GM18861 (cell line): Measurements from ENCODE around the gene GLIS1.
A peak's percentile ranks its signal among the peaks of the same experiment; 100 is the strongest.
"Not testable (repeated sequence)": the region's sequence is repeated elsewhere in the genome, so short reads cannot be mapped to it uniquely, and the experiment has no call there.

Experiments used
- ATAC-seq: cut with Tn5 transposase; IDR thresholded peaks from one replicate; pipeline ENCODE4 v1.9.1; 2021; ENCODE audit not compliant: unreplicated experiment

The GLIS1 gene

DNA sequence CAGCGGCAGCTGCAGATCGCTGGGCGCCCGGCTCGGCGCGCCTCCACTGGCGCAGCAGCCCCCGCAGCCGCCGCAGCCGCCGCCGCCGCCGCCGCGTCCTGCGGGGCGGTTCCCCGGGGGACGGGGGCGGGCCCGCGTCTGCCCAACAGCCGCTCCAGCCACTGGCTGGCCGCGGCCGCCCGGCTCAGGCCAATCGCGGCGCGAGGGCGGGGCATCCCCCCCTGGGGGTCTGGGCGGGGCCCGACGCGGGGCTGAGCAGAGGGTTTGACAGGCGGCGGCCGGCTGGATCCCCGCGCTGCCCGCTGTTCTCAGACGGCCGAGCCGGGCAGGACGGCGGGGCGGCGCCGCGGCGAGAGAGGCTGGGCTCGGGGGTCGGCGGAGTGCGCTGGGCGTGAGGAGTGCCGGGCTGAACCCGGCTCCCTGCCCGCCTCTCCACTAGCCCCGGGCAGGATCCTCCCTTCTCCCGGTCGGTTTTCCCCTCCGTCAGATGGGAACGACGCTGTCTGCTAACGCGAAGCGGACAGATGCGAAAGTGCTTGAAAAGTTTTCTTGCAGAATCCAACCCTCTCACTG lies at the start of gene GLIS1:
GLIS1 (minus strand) TSS at position 56 of the 573 bp plus-strand sequence. CDS start 1,100 bp downstream, outside the sequence.
- ATAC-seq: peak; percentile 84

DNA sequence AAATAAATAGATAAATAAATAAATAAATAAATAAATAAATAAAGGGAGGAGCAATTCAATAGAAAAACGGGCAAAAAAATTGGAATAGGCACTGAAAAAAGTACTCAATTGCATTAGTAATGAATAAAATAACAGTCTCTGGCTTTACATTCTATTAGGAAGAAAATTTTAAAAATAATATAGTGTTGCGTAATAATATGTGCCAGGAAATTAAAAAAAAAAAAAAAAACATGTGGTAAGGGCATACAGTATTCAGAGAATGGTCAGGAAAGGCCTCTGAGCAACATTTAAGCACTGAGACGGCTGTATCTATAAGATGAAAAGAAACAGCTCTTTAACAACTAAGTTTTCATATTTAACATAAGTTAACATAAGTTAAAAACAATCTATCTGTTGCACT lies 48.7 kb upstream of the GLIS1 start:
- ATAC-seq: no peak

DNA sequence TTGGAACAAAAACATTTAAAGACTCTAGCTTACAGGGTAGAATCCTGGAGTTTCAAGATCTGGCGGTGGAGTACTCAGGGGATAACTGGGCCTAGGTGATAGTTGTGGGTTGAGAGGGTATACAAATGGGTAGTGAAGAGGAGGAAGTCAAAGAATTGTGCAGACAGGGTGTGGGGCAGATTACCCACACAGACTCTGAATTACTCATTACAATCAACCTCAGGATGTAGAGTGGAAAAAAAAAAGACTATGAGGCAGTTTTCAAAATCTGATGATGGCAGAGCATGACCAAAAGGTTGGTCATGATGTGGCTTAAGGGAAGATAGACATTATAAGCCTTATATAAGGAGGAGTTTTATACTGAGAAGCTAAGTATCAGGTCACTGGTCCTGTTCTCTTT lies 44.1 kb upstream of the GLIS1 start:
- no peak for ATAC-seq

DNA sequence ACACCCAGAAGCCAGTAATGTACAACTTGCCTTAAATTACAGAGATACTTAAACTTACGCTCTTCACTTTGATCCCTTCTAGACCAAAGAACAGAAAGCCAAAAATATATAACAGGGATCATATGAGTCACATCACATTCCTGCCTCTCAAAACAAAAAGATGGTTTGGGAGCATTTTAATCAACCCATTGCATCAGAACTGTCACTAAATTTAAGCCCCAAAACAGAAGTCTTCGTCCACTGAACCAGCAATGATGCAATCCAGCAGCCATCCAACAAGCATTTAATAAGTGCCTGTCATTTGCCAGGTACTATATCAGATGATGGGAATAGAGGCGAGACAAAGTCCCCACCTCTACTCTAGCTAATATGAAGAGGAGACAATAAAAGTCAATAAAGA lies 42.7 kb upstream of the GLIS1 start:
- ATAC-seq: no peak

DNA sequence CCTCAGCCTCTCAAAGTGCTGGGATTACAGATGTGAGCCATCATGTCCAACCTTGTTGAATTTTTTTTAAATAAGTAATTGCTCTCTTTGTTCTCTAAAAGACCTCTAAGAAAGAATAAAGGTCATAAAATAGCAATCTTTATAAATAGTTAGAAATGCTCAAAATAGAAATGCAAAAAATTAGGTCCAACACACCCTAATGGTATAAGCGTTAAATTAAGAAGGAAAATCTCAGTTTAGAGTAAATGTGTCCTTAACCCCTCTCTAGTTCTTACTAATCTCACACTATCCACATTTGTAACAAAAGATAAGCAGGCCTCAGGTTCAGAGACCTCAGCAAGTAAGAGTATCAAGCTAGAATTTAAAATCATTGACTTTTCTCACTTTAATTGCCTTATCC lies 38.3 kb upstream of the GLIS1 start:
- no peak for ATAC-seq

DNA sequence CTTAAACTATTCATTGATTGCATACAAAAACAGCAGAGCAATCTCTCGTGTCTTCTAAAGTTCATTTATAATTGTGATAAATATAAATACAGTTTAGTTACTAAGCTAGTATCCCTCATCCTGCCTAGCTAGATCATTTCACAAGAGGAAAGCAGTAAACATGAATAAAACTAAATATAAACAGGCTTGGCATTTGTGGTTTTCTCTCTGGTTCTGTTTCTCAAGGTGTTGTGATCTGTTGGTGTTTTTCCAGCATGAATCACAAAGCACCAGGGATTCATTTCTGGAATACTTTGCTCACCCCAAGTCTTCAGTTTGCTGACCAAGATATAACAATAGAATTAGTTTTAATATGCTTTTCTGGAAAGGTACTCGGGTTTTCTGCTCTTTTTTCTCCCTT lies 32.7 kb upstream of the GLIS1 start:
- ATAC-seq: no peak

DNA sequence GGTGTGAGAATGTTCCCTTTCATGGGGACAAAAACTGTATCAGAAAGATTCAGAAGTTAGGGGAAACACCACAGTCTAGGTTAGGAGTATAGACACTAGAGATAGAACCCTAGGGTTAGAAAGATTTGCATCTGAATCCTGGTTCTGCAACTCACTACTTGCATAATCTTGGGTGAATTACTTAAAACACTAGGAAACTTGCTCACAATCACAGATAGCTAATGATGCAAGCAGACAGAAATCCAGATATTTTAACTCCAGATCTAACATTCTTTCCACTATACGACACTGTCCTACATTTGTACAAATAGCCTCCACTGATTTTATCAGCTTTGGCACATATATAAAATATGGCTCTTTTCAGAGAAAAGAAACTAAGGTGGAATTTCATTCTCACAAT lies 30.8 kb upstream of the GLIS1 start:
- ATAC-seq: no peak

DNA sequence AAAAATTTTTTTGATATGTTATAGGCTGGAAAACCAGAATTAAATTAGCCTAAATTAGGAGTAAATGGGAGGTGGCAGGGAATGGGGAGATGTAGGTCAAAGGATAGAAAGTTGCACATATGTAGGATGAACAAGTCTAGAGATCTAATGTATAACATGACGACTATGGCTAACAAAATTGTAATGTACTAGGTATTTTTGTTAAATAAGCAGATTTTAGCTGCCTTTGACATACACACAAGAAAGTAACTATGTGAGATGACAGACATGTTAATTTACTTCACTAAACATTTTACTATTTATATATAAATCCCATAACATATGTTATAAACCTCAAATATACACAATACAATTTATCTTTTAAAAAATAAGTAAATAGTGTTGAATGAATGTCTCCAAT lies 30.2 kb upstream of the GLIS1 start:
- no peak for ATAC-seq

DNA sequence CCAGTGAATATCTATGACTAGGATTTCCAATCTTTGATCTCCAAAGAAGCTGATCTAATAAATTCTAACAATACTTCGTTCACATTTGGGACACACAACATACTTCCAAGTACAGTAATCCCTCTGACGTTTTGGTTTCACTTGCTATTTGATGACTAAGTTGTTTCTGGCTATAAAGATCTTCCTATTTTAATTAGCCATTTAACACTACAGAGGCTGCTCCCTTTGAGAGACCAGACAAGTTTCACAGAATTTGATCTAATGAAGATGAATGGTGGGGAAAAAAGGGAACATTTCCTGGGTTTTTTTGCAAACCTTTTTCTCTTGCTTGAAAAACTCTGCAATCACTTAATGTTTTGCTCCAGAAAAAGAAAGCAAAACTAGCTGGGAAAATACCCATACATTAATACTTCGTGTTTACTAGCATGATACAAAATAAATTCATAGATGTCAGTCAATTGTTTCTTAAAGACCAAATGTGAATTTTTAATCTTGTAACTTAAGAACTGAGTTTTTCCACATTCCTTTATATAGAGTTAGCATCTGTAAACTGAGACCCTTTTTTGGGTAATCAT lies 28.0 kb upstream of the GLIS1 start:
- no peak for ATAC-seq

DNA sequence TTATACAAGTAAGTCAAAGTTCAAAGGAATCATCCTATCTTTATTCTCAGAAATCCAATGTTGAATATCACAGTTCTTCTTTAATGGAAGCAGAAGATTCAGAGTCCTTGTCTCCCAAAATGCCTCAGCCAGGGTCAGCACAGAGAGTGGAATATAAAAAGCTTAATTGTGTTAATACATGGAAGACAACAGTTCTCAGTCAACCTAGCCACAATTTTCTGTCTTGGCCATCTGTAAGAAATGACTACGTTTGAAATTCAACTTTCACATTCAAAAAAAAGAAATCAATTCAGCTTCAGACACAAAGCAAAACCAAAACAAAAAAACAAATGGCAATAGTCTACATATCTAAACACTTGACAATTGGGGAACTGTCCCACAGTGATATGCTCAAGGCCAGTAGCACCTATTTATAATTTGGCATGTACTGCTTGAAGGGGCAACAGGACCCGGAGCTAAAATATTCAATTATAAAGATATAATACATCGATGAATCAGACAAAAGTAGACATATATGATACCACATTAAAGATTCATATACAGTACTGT lies 27.3 kb upstream of the GLIS1 start:
- ATAC-seq: no peak

DNA sequence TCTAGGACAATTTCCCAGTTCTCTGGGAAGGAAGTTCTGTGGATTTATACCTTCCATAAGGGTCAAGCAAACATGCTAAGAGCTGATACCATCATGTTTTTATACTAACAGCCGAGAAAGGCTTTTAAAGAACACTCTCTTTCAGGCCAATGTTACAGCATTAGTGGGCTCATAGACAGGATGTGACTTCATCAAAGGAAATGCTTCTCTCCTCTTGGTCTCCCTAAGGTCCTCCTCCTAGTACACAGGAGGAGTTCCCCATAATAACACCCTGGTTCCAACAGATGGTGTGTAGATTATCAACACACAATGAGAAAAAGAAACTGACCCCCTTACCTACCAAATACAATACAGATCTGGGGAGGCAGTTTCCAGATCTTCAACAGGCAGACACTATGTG lies 26.7 kb upstream of the GLIS1 start:
- no peak for ATAC-seq

DNA sequence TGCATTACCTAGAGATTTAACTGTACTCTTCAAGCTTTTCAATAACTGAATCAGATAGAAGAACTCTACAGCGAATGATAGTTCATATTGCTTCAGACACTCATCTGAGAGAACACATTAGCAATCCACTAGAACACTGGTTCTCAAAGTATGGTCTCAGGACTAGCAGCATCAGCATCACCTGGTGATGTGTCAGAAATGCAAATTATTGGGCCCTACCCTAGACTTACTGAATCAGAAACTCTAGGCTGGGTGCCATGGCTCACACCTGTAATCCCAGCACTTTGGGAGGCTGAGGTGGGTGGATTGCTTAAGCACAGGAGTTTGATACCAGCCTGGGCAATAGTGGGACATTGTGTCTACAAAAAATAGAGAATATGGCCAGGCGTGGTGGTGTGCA lies 24.9 kb upstream of the GLIS1 start:
- no peak for ATAC-seq

DNA sequence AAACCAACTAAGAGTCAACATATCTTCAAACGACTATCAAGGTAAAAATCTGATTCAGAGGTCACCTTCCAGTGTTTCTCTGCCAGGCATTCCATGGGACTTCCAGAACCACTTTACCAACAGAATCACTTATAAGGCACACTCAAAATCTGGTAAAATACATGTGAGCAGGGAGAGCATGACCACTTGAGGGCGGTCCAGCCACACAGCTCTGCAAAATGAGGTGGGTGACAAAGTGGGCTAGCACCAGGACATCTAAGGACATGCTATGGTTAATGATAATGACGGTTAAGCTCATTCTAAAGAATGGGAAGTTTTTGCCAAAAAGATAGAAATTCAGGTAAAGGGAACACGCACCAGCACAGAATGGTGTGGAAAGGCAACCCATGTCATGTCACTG lies 24.5 kb upstream of the GLIS1 start:
- ATAC-seq: no peak

DNA sequence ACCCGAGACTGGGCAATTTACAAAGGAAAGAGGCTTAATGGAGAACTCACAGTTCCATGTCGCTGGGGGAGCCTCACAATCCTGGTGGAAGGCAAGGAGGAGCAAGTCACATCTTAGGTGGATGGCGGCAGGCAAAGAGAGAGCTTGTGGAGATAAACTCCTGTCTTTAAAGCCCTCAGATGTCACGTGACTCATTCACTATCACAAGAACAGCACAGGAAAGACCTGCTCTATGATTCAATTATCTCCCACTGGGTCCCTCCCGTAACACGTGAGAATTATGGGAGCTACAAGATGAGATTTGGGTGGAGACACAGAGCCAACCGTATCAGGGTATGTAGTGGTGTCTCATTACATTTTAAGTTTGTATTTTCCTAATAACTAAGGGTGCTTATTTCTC lies 21.5 kb upstream of the GLIS1 start:
- not testable (repeated sequence) for ATAC-seq

DNA sequence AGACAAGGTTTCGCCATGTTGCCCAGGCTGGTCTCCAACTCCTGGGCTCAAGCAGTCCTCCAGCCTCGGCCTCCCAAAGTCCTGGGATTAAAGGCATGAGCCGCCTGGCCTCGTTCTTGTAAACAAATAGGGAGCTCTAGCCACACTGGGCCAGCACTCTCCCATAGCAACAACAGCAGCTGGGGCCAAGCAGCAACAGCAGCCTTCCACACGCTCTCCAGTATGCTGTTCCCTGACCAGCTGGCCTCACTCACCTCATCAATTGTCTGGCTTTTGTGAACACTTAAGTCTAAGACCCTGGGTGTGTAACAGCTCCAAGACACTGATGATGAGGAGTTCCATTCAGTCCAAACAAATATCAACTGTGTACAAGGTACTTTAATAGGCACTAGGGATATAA lies 16.9 kb upstream of the GLIS1 start:
- ATAC-seq: no peak

DNA sequence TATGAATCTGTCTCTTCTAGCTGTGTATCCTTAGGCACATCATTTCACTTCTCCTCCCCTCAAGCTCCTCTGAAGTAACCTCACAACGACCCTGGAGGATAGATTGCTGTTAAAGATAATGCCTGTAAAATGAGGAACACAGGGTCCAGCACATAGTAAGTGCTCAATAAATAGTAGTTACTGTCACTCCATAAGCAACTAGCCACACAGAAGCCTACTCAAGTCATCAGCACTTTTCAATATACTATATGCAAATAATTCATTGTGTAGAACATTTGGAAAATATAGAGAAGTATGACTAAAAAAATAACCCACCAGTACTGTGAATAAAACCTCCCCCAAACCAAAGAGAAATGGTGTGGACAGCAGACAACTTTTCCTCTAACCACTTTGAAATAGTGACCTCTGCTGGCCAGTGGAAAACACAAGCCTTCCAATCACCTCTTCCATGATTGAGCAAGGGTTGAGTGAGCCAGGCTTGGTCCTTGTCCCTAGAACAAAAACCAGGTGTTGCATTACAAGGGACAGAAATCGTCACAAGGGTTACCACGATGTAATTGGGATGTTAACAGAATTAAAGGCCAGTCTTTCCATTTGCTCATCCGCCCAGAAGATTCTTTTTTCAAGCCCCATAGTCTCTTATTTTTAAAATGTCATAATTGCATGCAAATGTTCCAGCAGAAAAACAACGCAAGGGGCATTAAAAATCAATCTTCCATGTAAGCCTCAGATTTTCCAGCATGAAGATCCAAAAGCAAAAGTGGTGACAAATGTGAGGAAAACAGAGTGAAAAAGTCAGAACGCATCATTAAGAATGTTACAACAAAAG lies 15.7 kb upstream of the GLIS1 start:
- ATAC-seq: no peak

DNA sequence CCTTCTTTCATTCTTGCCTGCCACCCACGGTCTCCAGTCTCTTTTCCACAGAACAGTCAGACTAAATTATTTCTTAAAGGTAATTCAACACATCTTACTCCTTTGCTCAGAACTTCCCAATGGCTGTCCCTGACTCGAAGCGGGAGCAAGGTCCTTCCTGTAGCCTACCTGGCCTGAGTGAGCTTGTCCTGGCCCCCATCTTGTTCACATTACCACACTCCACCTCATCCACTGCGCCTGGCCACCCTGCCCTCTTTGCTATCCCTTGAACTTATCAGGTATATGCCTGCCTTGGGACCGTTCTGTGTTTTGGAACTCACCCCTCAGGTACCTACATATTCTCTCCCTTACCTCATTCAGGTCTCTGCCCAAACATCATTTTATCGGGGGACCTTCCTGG lies 13.3 kb upstream of the GLIS1 start:
- ATAC-seq: no peak

DNA sequence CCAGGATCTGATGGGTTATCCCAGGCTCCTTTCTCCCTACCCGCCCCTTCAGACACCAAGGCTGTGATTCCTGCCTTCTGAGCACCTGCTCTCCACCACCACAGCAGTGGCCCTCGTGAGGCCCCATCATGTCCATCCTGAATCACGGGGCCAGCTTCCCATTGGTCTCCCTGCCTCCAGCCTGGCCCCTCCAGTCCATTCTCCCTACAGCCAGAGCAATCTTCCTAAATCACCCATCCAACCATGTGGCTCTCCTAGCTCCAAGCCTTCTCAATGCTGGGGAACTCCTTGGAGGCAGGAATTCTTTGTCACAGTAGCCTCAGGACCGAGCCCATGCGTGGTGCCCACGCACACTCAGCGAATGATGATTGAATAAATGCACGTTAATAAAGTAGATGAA lies 8.9 kb upstream of the GLIS1 start:
- no peak for ATAC-seq

DNA sequence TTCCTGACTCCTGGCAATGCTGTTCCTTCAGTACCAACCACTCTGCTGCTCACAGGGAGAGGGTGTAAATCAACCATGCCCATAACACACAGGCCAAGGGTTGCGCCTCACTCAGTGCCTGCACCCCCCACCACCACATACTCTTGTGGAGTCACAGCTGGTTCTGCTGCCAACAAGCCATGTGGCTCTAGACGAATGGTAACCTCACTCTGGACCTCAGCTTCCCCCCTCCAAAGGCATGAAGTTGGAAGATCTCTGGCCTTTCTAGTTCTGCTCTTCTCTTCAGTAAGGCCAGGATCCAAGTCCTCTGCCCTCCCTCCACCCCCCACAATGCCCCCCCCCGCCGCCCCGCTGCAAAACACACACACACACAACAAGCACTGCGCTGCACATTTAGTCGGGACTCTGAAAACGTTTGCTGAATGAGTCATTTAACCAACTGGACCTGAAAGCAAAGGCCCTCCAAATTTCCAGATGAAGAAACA lies 1.7 kb upstream of the GLIS1 start:
- ATAC-seq: no peak

DNA sequence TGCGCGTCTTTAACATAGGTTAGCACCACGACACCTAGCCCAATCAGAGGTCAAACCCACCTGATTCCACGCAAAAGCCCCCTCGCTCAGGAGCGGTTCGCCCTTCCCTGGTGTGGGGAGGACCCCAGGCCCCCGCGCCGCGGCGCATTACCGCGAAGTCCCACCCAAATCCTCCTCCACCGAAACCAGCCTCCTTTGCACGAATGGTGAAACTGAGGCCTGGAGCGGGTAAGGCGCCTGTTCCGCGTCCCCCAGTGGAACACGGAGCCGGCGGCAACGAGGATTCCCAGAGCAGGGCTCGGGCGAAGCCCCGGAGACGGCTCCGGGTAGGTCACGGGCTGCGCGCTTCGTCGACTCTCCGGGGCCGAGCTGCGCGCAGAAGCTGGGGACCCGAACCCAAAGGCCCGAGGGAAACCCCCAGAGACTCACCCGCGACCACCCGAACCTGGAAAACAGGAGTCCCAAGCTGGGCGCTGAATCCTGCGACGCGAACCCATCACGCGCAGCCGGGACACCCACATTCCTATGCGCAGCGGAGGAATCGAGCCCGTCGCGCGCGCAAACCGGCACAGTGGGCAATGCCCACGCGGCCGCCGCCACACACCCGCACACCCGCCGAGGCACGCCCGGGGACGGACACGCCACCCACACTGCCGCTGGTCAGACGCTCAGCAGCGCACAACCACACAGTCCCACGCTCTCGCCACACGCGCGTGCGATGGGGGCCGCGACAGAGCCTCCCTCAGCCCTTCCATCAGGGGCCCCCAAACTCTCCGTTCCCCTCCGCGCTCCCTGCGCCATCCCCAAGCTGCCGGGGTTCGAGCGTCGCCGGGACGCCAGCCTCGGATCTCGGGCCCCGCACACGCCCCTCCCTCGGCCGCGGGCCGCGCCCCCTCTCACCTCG lies 507 bp downstream of the GLIS1 start:
- no peak for ATAC-seq

DNA sequence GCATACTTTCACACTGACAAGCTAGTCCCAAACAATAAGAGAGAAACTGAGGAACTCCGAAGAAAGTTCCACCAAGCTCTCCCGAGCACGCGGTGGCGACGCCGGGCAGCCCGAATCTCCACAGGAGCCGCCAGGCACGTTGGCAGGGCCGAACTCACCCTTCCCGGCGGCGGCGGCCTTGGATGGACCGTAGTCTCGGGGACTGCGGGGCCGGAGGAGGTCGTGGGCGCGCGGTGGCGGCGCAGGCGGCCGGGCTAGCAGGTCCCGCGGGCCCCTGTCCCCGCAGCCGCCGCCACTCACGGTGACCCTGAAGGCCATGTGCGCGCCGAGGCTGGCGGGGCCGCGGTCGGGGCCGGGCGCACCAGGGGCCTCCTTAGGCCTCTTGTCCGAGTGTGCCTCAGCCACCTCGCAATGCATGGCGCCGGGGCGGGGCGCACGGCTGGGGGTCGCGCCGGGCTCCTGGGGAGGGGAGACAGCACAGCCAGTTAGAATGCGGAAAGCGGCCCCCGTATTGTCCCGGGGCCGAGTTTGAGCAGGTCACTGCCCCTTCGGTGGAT lies 1.2 kb downstream of the GLIS1 start:
- no peak for ATAC-seq
